ENCODE results near the gene THSD7A.

THSD7A gene

GRCh38 chr7:11699666-11700065 is 132.3 kb downstream of the THSD7A start:
- DNase-seq = no peak

GRCh38 chr7:11698384-11698871 is 133.6 kb downstream of the THSD7A start:
- DNase-seq = no peak

- DNase-seq = no peak
These were observed 141.6 kb downstream of the THSD7A start for GRCh38 chr7:11690395-11690794.

- DNase-seq = no peak
These were observed 142.9 kb downstream of the THSD7A start for GRCh38 chr7:11689096-11689495.

- no peak for DNase-seq
These were observed 150.5 kb downstream of the THSD7A start for GRCh38 chr7:11681461-11681860.

GRCh38 chr7:11675163-11675562 is 156.8 kb downstream of the THSD7A start:
- no peak for DNase-seq

GRCh38 chr7:11668727-11669126 is 163.3 kb downstream of the THSD7A start:
- DNase-seq = no peak

GRCh38 chr7:11667810-11668185 is 164.2 kb downstream of the THSD7A start:
- no peak for DNase-seq

- no peak for DNase-seq
These were observed 164.8 kb downstream of the THSD7A start for GRCh38 chr7:11667071-11667809.

- no peak for DNase-seq
These were observed 166.6 kb downstream of the THSD7A start for GRCh38 chr7:11665357-11665756.

GRCh38 chr7:11655642-11656041 is 176.4 kb downstream of the THSD7A start:
- DNase-seq = no peak

- DNase-seq = no peak
These were observed 176.8 kb downstream of the THSD7A start for GRCh38 chr7:11655163-11655562.

- no peak for DNase-seq
These were observed 181.5 kb downstream of the THSD7A start for GRCh38 chr7:11650500-11650899.

- no peak for DNase-seq
These were observed 182.0 kb downstream of the THSD7A start for GRCh38 chr7:11650030-11650429.

- no peak for DNase-seq
These were observed 183.0 kb downstream of the THSD7A start for GRCh38 chr7:11648980-11649379.

- no peak for DNase-seq
These were observed 183.9 kb downstream of the THSD7A start for GRCh38 chr7:11648101-11648500.

GRCh38 chr7:11642841-11643240 is 189.2 kb downstream of the THSD7A start:
- DNase-seq = no peak

GRCh38 chr7:11642276-11642675 is 189.7 kb downstream of the THSD7A start:
- no peak for DNase-seq

GRCh38 chr7:11638011-11638774 is 193.8 kb downstream of the THSD7A start:
- DNase-seq = no peak

GRCh38 chr7:11636274-11636673 is 195.7 kb downstream of the THSD7A start:
- DNase-seq = no peak

- no peak for DNase-seq
These were observed 198.7 kb downstream of the THSD7A start for GRCh38 chr7:11633310-11633709.

- no peak for DNase-seq
These were observed 201.6 kb downstream of the THSD7A start for GRCh38 chr7:11630355-11630754.

GRCh38 chr7:11625669-11626068 is 206.3 kb downstream of the THSD7A start:
- DNase-seq = no peak

GRCh38 chr7:11623093-11623678 is 208.8 kb downstream of the THSD7A start:
- DNase-seq = no peak
